HCT116 (cell line): ENCODE data around the gene FBXO21. TPM values are rescaled to one million over a fixed set of nuclear protein-coding genes. Genes with fewer than 3 reads are reported as not detected.

ENCODE experiments used
- ATAC-seq: fragments of 200-7000 bp; cut with Tn5 transposase; 2 replicates; pipeline ENCODE4 v1.9.1; 2020; ENCODE audit warnings: mild to moderate bottlenecking, moderate library complexity
- BruUV-seq: library from RNA; stranded (reverse); fragments of 400-500 nt; replicated peaks from 2 replicates; lab custom pipeline; 2021; lab: Mats Ljungman, UMichigan
- CTCF ChIA-PET: fragments of 300-600 bp; sonication (Branson Sonifier 250); formaldehyde crosslinking; loops from one replicate; lab custom pipeline; 2021; ENCODE audit warnings: antibody characterized with exemption; lab: Charles Lee
- POLR2A ChIA-PET: fragments of 300-600, 350-600 bp; sonication (Branson Sonifier 250); formaldehyde crosslinking; loops from one replicate; lab custom pipeline; 2021; ENCODE audit warnings: antibody characterized with exemption; lab: Charles Lee
- RAD21 ChIA-PET, 2 experiments: fragments of 300-600 bp; sonication (Branson Sonifier 250); formaldehyde crosslinking; loops; one replicate each; lab custom pipeline; 2023; ENCODE audit warnings: low total read pairs in 2 of 2; ENCODE audit not compliant: uncharacterized antibody in 2 of 2, unreplicated experiment in 2 of 2, low non-redundant PET in 1 of 2; lab: Charles Lee
- DNase-seq: peaks from one replicate; pipeline ENCODE4 v3.0.0-alpha.2; 2010; ENCODE audit warnings: low read depth, low spot score
- H2AFZ ChIP-seq: fragments of 200-600 bp; shearing (Covaris generic), sonication (generic); 2 replicates; pipeline ENCODE4 v1.6.1; 2017; ENCODE audit warnings: low read depth, mixed run types, mixed read lengths, antibody characterized with exemption, low read length; ENCODE audit not compliant: poor library complexity, severe bottlenecking
- H3K27ac ChIP-seq: 2 replicates; pipeline ENCODE4 v1.5.1; 2012; ENCODE audit warnings: low read depth, low read length
- H3K27me3 ChIP-seq: fragments of 200-600 bp; sonication (generic); 2 replicates; pipeline ENCODE4 v1.6.1; 2016; ENCODE audit warnings: mixed run types, low read length, mixed read lengths; ENCODE audit not compliant: insufficient read depth
- H3K36me3 ChIP-seq, 2 experiments: fragments of 200-500 bp in 1 of 2; fragments of 200-600 bp in 1 of 2; sonication (Bioruptor generic) in 1 of 2; sonication (generic) in 1 of 2; 2 replicates each; pipeline versions ENCODE4 v1.5.1 to v1.6.1; 2014 to 2016; ENCODE audit warnings: low read length in 2 of 2, inconsistent platforms in 1 of 2, mixed read lengths in 1 of 2, mixed run types in 1 of 2; ENCODE audit not compliant: insufficient read depth in 2 of 2, control insufficient read depth in 1 of 2
- H3K4me1 ChIP-seq, 2 experiments: fragments of 200-600 bp in 1 of 2; sonication (generic) in 1 of 2; 2 replicates each; pipeline versions ENCODE4 v1.5.1 to v1.6.1; 2012 to 2017; ENCODE audit warnings: low read length in 2 of 2, inconsistent platforms in 1 of 2, mild to moderate bottlenecking in 1 of 2, mixed read lengths in 1 of 2, mixed run types in 1 of 2, moderate library complexity in 1 of 2; ENCODE audit not compliant: insufficient read depth in 2 of 2, control insufficient read depth in 1 of 2
- H3K4me2 ChIP-seq: fragments of 200-600 bp; sonication (generic); 2 replicates; pipeline ENCODE4 v1.6.1; 2017; ENCODE audit warnings: mixed run types, low read length, mixed read lengths
- H3K4me3 ChIP-seq, 2 experiments: fragments of 200-600 bp in 1 of 2; sonication (generic) in 1 of 2; replicated peaks in 1 of 2; 2 replicates each; pipeline ENCODE4 v1.5.1; 2011 to 2016; ENCODE audit warnings: low read length in 2 of 2, control low read depth in 1 of 2, low read depth in 1 of 2, mild to moderate bottlenecking in 1 of 2, mixed read lengths in 1 of 2, mixed run types in 1 of 2
- H3K79me2 ChIP-seq: fragments of 200-600 bp; sonication (generic); 2 replicates; pipeline ENCODE4 v1.6.1; 2017; ENCODE audit warnings: mild to moderate bottlenecking, mixed run types, low read length, moderate library complexity, mixed read lengths; ENCODE audit not compliant: insufficient read depth
- H3K9ac ChIP-seq: fragments of 200-600 bp; sonication (generic); 2 replicates; pipeline ENCODE4 v1.6.1; 2016; ENCODE audit warnings: low read length, mixed read lengths
- H3K9me2 ChIP-seq: fragments of 200-600 bp; sonication (generic), shearing (Covaris generic); 2 replicates; pipeline ENCODE4 v1.6.1; 2017; ENCODE audit warnings: mixed run types, mild to moderate bottlenecking, moderate library complexity; ENCODE audit not compliant: insufficient read depth
- H3K9me3 ChIP-seq, 2 experiments: fragments of 200-500 bp in 1 of 2; fragments of 200-600 bp in 1 of 2; sonication (Bioruptor generic) in 1 of 2; sonication (generic) in 1 of 2; 2 replicates each; pipeline ENCODE4 v1.6.1; 2014 to 2017; ENCODE audit warnings: low read length in 2 of 2, mixed read lengths in 2 of 2, inconsistent platforms in 1 of 2, low read depth in 1 of 2, mild to moderate bottlenecking in 1 of 2, mixed run types in 1 of 2, moderate library complexity in 1 of 2; ENCODE audit not compliant: control insufficient read depth in 1 of 2, insufficient read depth in 1 of 2
- H4K20me1 ChIP-seq: fragments of 200-600 bp; sonication (generic), shearing (Covaris generic); 2 replicates; pipeline ENCODE4 v1.6.1; 2017; ENCODE audit warnings: mixed run types, mild to moderate bottlenecking, moderate library complexity; ENCODE audit not compliant: insufficient read depth
- CTCF ChIP-seq, 3 experiments: fragments of 200-600 bp in 1 of 3; sonication (generic) in 1 of 3; IDR thresholded peaks in 2 of 3; conservative IDR thresholded peaks in 1 of 3; 2 replicates each; pipeline ENCODE4 v1.5.1; 2012 to 2017; ENCODE audit warnings: low read depth in 2 of 3, low read length in 2 of 3, antibody characterized with exemption in 1 of 3, borderline replicate concordance in 1 of 3, control low read depth in 1 of 3, mild to moderate bottlenecking in 1 of 3, mixed read lengths in 1 of 3, mixed run types in 1 of 3, moderate library complexity in 1 of 3; ENCODE audit not compliant: insufficient read depth in 1 of 3
- EGR1 ChIP-seq: IDR thresholded peaks from 2 replicates; pipeline ENCODE4 v1.6.1; 2012; ENCODE audit warnings: low read depth
- FOSL1 ChIP-seq: IDR thresholded peaks from 2 replicates; pipeline ENCODE4 v1.6.1; 2012; ENCODE audit warnings: low read depth
- MAX ChIP-seq: IDR thresholded peaks from 2 replicates; pipeline ENCODE4 v1.6.1; 2012
- POLR2A ChIP-seq: IDR thresholded peaks from 2 replicates; pipeline ENCODE4 v1.7.0; 2011; ENCODE audit warnings: borderline replicate concordance; ENCODE audit not compliant: insufficient read depth, insufficient read length; ENCODE audit errors: extremely low read depth
- RAD21 ChIP-seq: IDR thresholded peaks from 2 replicates; pipeline ENCODE4 v1.6.1; 2012; ENCODE audit warnings: low read depth, mild to moderate bottlenecking
- SP1 ChIP-seq: IDR thresholded peaks from 2 replicates; pipeline ENCODE4 v1.6.1; 2012; ENCODE audit warnings: low read depth
- SRF ChIP-seq: IDR thresholded peaks from 2 replicates; pipeline ENCODE4 v1.6.1; 2012; ENCODE audit warnings: low read depth
- YY1 ChIP-seq: IDR thresholded peaks from 2 replicates; pipeline ENCODE4 v1.6.1; 2011; ENCODE audit warnings: low read length, low read depth, moderate library complexity, mild to moderate bottlenecking; ENCODE audit not compliant: insufficient replicate concordance; ENCODE audit errors: extremely low read depth
- ZFX ChIP-seq: fragments of 450-650 bp; IDR thresholded peaks from 2 replicates; pipeline ENCODE4 v1.6.1; 2017
- ZNF274 ChIP-seq: fragments of 200-500 bp; sonication (Bioruptor generic); IDR thresholded peaks from 2 replicates; pipeline ENCODE4 v1.6.1; 2014; ENCODE audit warnings: mild to moderate bottlenecking, low read depth, low read length, inconsistent platforms
- intact Hi-C: fragments of 100-400 bp; cut with micrococcal nuclease; formaldehyde crosslinking; loops from 2 replicates; pipeline ENCODE4 v1.10.0; 2022
- total RNA-seq: library from RNA; stranded (reverse); gene quantifications from one replicate; pipeline ENCODE4 v1.2.1, GENCODE V29; 2021; ENCODE audit not compliant: unreplicated experiment

FBXO21 gene
- total RNA-seq, 1 experiment from 2014 or later = 45.5 TPM

DNA sequence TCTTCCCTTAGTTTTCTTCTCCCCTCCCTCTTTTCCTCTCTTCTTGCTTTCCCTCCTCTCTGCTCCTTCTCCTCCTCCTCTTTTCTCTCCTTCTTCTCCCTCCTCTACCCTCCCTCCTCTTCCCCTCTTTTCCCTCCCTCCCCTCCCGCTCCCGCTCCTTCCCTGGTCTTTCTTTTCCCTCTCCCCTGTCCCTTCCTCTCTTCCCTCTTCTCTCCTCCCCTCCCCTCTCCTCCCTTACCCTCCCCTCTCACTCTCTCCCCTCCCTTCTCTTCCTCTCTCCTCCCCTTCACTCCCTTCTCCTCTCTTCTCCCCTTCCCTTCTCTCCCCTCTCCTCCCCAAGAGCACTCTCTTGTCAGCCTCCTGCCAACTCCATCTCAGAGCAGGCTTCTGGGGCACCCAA is 17.4 kb upstream of the FBXO21 start (continued):
- TF ChIP-seq MAX (no peak), ZNF274 (no peak), YY1 (no peak), POLR2A (no peak), SRF (no peak)

- H3K79me2 ChIP-seq = no peaks in the 10 kb centered on the region
- CTCF ChIA-PET = interaction anchor here (1.5 kb wide), 1 partner anchor 647 kb away, joined by 5 read pairs; no protein-coding TSS in a partner anchor
- H3K27me3 ChIP-seq = peaks cover 5% of the 10 kb centered on the region; the same call in 1 of the 2 replicates
- no peaks in the 10 kb centered on the region for H3K4me1 ChIP-seq
- H3K36me3 ChIP-seq = no peaks in the 10 kb centered on the region
- H3K4me2 ChIP-seq = no peak overlapping the region
- no peak overlapping the region for H3K9ac ChIP-seq
- BruUV-seq = no TSS peak
- no peaks in the 10 kb centered on the region for H4K20me1 ChIP-seq
- POLR2A ChIA-PET = no interaction called here
- H3K27ac ChIP-seq = no peak overlapping the region
- ATAC-seq = no peak
- TF ChIP-seq EGR1 (no peak), FOSL1 (no peak), SP1 (no peak)
- H3K4me3 ChIP-seq = no peak overlapping the region
- DNase-seq = no peak
- RAD21 ChIA-PET = no interaction called here
- H2AFZ ChIP-seq = no peak overlapping the region
- no peaks in the 10 kb centered on the region for H3K9me3 ChIP-seq
- intact Hi-C loops = no loop called here
- H3K9me2 ChIP-seq = no peaks in the 10 kb centered on the region
Measured at GRCh38 chr12:117202556-117202955, 12.3 kb upstream of the FBXO21 start.

DNA sequence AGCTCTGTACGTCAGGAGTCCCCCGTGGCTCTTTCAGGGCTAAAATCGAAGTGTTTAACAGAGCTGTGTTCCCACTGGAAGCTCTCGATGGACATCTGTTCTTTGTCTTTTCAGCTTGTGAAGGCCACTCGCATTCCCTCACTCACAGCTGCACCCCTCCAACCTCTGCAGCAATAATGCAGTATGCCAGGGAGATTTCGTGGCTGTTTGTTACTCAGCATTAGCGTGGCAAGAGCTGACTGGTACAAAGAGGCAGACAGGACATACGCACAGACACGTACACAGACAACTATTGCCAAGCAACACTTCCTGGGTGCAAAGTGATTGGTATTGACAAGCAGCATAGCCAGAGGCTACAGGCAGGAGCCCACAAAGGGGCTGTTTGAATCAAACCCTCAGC is 11.8 kb upstream of the FBXO21 start:
- ChIA-PET POLR2A (no interaction called here), CTCF (no interaction called here), RAD21 (no interaction called here)
- no peak overlapping the region for H3K4me3 ChIP-seq
- H3K9me2 ChIP-seq = no peaks in the 10 kb centered on the region
- H3K36me3 ChIP-seq = no peaks in the 10 kb centered on the region
- H3K27ac ChIP-seq = no peak overlapping the region
- no peak overlapping the region for H3K4me2 ChIP-seq
- no peak overlapping the region for H2AFZ ChIP-seq
- no peak for DNase-seq
- no peaks in the 10 kb centered on the region for H3K9me3 ChIP-seq
- no peaks in the 10 kb centered on the region for H4K20me1 ChIP-seq
- intact Hi-C loops = no loop called here
- no peaks in the 10 kb centered on the region for H3K79me2 ChIP-seq
- no TSS peak for BruUV-seq
- no peak overlapping the region for H3K9ac ChIP-seq
- H3K27me3 ChIP-seq = peaks cover 5% of the 10 kb centered on the region; the same call in 1 of the 2 replicates
- H3K4me1 ChIP-seq = no peaks in the 10 kb centered on the region
- TF ChIP-seq ZFX = no peak
- no peak for TF ChIP-seq RAD21
- TF ChIP-seq YY1 = no peak
- TF ChIP-seq CTCF (IDR thresholded peaks at IDR 0.05 in 2 of 3, conservative IDR thresholded peaks at IDR 0.05 in 1 of 3; ENCODE audit: borderline replicate concordance in 1 of 3, insufficient read depth in 1 of 3, low read depth in 2 of 3, low read length in 2 of 3) = no peak
- TF ChIP-seq POLR2A = no peak
- TF ChIP-seq SP1 = no peak
- no peak for ATAC-seq
